Prostate gland (tissue), 2 donors: ENCODE data around the gene RAB1B. TPM values are rescaled to one million over a fixed set of nuclear protein-coding genes. Genes with fewer than 3 reads are reported as not detected.

Experiments used
- DNase-seq: peaks from one replicate; pipeline ENCODE4 v3.0.0-alpha.2; 2019; ENCODE audit warnings: low spot score
- H3K27ac ChIP-seq, 2 donors: fragments of 200-600 bp; sonication (generic); 2 replicates each; pipeline ENCODE4 v1.5.1; 2017 to 2019
- H3K27me3 ChIP-seq: fragments of 200-600 bp; sonication (generic); replicated peaks from 2 replicates; pipeline ENCODE4 v1.5.1; 2019; ENCODE audit not compliant: insufficient read depth
- H3K36me3 ChIP-seq, 2 donors: fragments of 200-600 bp; sonication (generic); 1 replicate in 1 of 2; 2 replicates in 1 of 2; pipeline versions ENCODE4 v1.5.1 to v1.8.1; 2017 to 2019
- H3K4me1 ChIP-seq: fragments of 200-600 bp; sonication (generic); replicated peaks from 2 replicates; pipeline ENCODE4 v1.5.1; 2019
- H3K4me3 ChIP-seq, 2 donors: fragments of 200-600 bp; sonication (generic); 2 replicates each; pipeline ENCODE4 v1.5.1; 2017 to 2019
- H3K9me3 ChIP-seq: fragments of 200-600 bp; sonication (generic); 2 replicates; pipeline ENCODE4 v1.5.1; 2017
- POLR2A ChIP-seq: fragments of 450-650 bp; IDR thresholded peaks from one replicate; pipeline ENCODE4 v1.6.1; 2016; ENCODE audit warnings: antibody characterized with exemption, mild to moderate bottlenecking
- POLR2AphosphoS5 ChIP-seq: sonication (generic); formaldehyde crosslinking; IDR thresholded peaks from one replicate; pipeline ENCODE4 v1.6.1; 2017; ENCODE audit warnings: antibody characterized with exemption
- WGBS: methylation state at CpG from one replicate; pipeline ENCODE4 v1.1.5; 2018; 5-methylcytosine and 5-hydroxymethylcytosine counted together
- intact Hi-C: fragments of 100-400 bp; cut with DNase I; formaldehyde crosslinking; loops from one replicate; pipeline ENCODE4 v1.14.2; 2022
- total RNA-seq, 2 donors: library from RNA; depleted of rRNA; stranded (reverse); fragments of >200 nt; gene quantifications; one replicate each; pipeline ENCODE4 v1.1.0, GENCODE V29; 2016
- TF ChIP-seq, protein P1 (sequence below), 4 experiments: fragments of 200-600 bp in 2 of 4; fragments of 450-650 bp in 2 of 4; sonication (generic) in 2 of 4; IDR thresholded peaks; 1 replicate in 3 of 4; 2 replicates in 1 of 4; pipeline ENCODE4 v1.5.1; 2016 to 2019; ENCODE audit warnings: antibody characterized with exemption in 4 of 4, mild to moderate bottlenecking in 2 of 4, moderate library complexity in 2 of 4

RAB1B gene
- total RNA-seq, 2 donors from 2014 or later, result 140 to 166 TPM

DNA sequence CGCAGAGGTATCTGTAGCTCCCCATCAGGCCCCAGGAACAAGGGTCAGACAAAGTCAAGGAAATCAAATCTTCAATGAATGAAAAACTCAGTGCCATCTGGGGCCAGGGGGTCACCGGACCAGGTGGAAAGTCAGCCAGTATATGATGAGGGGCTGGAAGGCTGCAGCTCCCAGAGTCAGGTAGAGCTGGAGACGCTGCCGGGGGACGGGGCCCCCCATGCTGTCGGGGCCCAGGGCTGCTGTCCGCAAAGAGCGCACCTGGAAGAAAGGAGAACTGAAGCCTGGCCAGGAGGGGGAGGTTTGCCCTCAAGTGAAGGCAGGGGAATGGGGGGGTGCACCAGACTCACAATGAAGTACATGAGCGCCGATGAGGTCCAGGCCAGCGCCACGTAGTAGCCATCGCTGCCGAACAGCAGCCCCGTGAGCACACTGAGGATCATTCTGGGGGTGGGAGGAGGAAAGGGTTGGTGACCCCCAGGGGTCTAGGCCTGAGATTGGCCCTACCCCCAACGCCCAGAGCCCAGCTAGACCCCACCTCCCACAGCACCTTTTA, 16.2 kb downstream of the RAB1B start:
- Histone ChIP-seq H3K4me3 (no peak overlapping the region), H3K27me3 (no peaks in the 10 kb centered on the region), H3K36me3 (no peaks in the 10 kb centered on the region), H3K9me3 (no peaks in the 10 kb centered on the region), H3K27ac (no peak overlapping the region), H3K4me1 (peaks cover 7% of the 10 kb centered on the region)
- DNase-seq, result no peak
- intact Hi-C loops, result no loop called here
- TF ChIP-seq, protein P1, sequence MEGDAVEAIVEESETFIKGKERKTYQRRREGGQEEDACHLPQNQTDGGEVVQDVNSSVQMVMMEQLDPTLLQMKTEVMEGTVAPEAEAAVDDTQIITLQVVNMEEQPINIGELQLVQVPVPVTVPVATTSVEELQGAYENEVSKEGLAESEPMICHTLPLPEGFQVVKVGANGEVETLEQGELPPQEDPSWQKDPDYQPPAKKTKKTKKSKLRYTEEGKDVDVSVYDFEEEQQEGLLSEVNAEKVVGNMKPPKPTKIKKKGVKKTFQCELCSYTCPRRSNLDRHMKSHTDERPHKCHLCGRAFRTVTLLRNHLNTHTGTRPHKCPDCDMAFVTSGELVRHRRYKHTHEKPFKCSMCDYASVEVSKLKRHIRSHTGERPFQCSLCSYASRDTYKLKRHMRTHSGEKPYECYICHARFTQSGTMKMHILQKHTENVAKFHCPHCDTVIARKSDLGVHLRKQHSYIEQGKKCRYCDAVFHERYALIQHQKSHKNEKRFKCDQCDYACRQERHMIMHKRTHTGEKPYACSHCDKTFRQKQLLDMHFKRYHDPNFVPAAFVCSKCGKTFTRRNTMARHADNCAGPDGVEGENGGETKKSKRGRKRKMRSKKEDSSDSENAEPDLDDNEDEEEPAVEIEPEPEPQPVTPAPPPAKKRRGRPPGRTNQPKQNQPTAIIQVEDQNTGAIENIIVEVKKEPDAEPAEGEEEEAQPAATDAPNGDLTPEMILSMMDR (IDR thresholded peaks at IDR 0.05), result no peak
- TF ChIP-seq POLR2AphosphoS5, result no peak
- no peak for TF ChIP-seq POLR2A
- WGBS, result 89% methylated on average over 16 of the region's 16 CpGs

- peaks cover 10% of the 10 kb centered on the region for H3K4me1 ChIP-seq
- no peak for DNase-seq
- H3K27me3 ChIP-seq, result no peaks in the 10 kb centered on the region
- no peak overlapping the region for H3K27ac ChIP-seq
- no peaks in the 10 kb centered on the region for H3K9me3 ChIP-seq
- TF ChIP-seq POLR2A, result no peak
- TF ChIP-seq POLR2AphosphoS5, result no peak
- TF ChIP-seq, protein P1 (IDR thresholded peaks at IDR 0.05), result no peak
- WGBS, result 88% methylated on average over 13 of the region's 13 CpGs
- H3K4me3 ChIP-seq, result no peak overlapping the region
- intact Hi-C loops, result no loop called here
- no peaks in the 10 kb centered on the region for H3K36me3 ChIP-seq
These were observed 17.0 kb downstream of the RAB1B start for GRCh38 chr11:66285250-66285947.

DNA sequence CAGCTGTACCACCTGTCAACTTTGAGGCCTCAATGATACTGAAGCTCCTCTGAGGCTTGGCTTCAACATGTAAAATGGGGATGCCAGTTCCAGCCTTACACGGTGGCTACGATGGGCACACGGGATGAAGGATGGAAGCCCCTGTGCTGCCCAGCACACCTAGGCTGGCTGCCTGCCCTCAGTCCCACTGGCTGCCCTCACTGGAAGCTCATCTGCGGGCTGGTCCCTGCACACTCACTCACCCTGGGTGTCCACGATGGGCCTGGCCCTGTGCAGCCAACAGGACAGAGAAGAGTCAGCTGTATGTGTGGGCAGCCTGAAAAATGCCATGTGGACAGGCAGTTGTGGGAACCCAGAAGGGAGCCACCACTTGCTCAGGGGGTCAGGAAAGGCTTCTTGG, 18.3 kb downstream of the RAB1B start:
- Histone ChIP-seq H3K27ac (no peak overlapping the region), H3K9me3 (no peaks in the 10 kb centered on the region), H3K4me1 (peaks cover 10% of the 10 kb centered on the region), H3K36me3 (no peaks in the 10 kb centered on the region), H3K27me3 (no peaks in the 10 kb centered on the region), H3K4me3 (no peak overlapping the region)
- 76% methylated on average over 5 of the region's 5 CpGs for WGBS
- intact Hi-C loops, result no loop called here
- no peak for TF ChIP-seq POLR2AphosphoS5
- TF ChIP-seq POLR2A, result no peak
- no peak for DNase-seq

DNA sequence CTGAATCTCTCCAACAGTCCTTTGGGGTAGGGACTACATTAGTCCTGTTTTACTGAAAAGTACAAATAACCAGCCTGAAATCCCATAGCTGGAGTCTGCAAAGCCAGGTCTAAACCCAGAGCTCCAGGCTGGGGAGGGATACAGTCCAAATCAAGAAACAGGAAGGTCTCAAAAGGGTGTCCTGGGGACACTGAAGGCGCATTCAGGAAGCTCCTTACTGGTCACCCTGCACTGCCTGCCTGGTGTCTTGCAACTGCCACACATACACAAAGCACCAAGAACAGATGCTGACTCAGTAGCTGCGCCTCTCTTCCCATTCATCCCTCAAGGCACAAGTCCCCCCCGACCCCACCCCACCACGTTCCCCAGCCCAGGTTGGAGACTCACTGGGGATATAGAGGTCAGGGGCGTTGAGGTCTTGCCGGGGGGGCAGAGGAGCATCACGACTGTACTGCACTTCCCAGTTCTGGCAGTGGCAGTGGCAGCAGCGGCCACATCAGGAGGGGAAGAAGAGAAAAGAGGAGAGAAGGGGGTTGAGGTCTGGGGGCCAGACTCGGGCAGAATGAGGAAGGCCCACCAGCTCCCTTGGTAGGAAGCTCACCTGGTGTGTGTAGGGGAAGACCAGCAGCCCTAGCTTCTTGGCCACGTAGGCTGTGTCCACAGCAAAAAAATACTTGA, 18.9 kb downstream of the RAB1B start:
- no peak for TF ChIP-seq POLR2AphosphoS5
- no peak for TF ChIP-seq POLR2A
- TF ChIP-seq, protein P1 (IDR thresholded peaks at IDR 0.05), result no peak
- no peak for DNase-seq
- Histone ChIP-seq H3K4me1 (peaks cover 15% of the 10 kb centered on the region), H3K27ac (no peak overlapping the region), H3K27me3 (no peaks in the 10 kb centered on the region), H3K9me3 (no peaks in the 10 kb centered on the region), H3K36me3 (no peaks in the 10 kb centered on the region), H3K4me3 (peak overlapping the region in 1 of 2 donors; percentile 86)
- intact Hi-C loops, result no loop called here
- 71% methylated on average over 10 of the region's 10 CpGs for WGBS

DNA sequence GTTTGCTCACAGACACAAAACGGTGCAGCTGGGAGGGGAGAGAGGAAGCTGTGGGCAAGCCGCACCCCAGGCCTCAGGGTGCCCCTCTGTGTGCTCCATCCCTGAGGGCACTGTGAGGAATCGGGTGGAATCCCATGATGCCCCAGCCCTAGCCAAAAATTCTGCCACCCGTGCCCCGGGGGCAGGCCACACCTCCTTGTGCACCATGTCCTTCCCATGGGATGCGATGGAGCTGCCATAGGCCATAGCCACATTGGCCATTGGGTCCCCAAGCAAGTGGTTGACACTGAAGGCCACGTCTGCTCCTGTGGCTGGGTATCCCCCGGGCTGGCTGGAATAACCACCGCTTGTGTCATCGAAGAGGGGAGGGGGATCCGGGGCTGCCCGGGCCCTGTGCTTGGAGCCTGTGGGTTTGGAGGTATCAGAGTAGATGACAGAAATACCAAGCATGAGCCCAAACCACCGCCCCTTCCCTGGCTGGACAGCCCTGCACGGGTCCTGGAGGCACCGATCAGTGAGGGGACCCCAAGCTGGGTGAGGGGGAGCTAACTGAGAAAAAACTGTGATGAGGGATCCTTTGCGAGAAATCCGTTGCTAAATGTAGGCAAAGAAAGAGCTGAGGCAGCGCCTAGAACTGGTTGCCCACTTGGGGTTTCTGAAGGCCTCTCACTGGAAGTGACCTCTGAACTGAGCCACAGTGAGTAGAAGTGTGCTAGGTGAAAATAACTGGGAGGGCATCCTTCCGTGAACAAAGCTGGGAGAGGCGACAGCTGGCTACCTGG, 19.6 kb downstream of the RAB1B start:
- DNase-seq, result no peak
- intact Hi-C loops, result no loop called here
- peaks cover 16% of the 10 kb centered on the region for H3K4me1 ChIP-seq

More for the DNA sequence above, 19.6 kb downstream of the RAB1B start:
- TF ChIP-seq POLR2A (no peak), POLR2AphosphoS5 (no peak)
- TF ChIP-seq, protein P1 (IDR thresholded peaks at IDR 0.05), result no peak
- Histone ChIP-seq H3K27ac (peak overlapping the region; percentile 86 to 90), H3K4me3 (peak overlapping the region; percentile 67 to 86), H3K9me3 (no peaks in the 10 kb centered on the region), H3K27me3 (no peaks in the 10 kb centered on the region), H3K36me3 (no peaks in the 10 kb centered on the region)
- WGBS, result 32% methylated on average over 20 of the region's 20 CpGs
